Parietal lobe (tissue), 1 donor: Measurements from ENCODE around the gene MRM2. TPM values are rescaled to one million over a fixed set of nuclear protein-coding genes. Genes with fewer than 3 reads are reported as not detected.

Experiments used
- total RNA-seq: library from RNA; depleted of rRNA; stranded (reverse); fragments of >200 nt; gene quantifications from one replicate; pipeline ENCODE4 v1.2.3, GENCODE V29; 2014

The MRM2 gene
- 13.1 TPM for total RNA-seq

DNA sequence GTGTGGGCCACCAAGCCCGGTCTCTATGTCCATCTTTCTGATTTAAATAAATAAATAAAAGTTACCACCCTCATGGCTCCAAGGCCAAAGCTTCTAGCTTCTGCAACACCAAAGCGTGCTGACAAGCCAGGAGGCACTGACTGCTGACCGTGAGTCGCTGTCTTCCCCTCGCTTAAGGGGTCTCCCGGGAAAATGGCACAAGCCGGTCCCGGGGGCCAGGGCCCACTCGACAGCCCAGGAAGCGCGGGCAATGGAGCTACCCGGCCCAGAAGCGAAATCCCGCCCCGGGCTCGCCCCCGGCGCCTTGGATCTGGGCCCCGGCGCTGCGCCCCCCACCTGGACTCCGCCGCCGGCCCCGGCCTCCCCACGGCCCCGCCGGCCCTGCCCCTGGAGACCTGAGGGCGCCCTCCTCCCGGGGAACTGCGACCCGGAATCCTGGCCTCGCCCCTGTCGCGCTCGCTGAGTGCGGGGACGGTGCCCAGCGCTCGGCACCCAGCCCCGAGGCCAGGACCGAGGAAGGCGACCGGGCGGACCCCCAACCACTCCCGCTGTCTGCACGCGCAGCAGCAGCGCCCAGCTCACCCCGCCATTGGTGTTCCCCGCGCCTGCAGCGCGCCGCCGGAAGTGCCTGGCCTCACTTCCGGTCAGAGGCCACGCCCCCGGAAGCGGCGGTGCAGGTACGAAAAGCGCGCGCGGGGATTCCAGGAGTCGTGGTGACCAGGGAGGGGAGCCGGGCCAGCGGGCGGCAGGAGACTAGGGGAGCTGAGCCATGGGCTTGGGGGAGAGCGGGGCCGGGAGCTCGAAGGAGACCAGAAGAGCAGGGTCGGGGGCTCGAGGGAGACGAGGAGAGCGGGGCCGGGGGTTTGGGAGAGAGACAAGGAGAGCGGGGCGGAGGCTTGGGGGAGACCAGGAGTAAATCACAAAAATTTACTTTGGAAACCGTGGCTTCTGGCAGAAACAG is at the start of gene MRM2, which contains the start of gene NUDT1:
MRM2 (minus strand) TSS at position 626 of the 961 bp plus-strand sequence; CDS start at position 590, 36 bp downstream.
NUDT1 (plus strand) TSS at position 647 of the 961 bp plus-strand sequence. CDS start 2,349 bp downstream, outside the sequence.

DNA sequence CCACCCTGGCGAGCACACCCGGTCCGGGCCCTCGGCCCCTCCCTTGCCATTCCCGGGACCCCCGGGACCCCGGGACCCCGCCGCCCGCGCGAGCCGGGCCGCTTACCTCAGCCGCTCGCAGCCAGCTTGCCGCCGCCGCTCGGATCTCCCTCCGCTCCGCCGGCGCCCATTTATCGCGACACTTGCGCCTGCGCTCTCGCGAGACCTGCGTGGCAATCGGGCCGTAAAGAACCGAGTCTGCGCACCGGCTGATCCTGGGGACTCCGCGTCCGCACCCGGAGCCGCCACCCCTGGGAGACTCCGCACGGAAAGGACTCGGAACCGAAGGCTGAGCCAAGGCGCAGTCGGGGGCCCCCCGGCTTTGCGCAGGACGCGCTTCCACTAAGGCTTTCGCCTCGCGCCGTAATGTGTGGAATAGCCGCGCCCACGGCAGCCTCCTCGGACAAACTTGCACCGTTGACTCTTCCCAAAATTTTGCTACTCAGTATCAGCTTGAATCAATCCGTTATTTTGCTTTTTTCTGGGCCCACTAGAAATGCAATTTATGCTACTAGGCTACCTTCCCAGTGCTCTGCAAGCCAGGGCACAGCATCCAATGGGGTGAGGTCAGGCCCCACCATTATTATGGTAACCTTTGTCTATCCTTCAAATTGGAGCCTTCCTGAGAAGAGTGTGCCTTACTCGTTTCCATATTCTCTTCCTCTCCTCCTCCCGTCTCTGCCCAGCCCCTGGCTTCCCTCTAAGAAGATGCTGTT is 9.1 kb downstream of the MRM2 start, which contains the start of gene MAD1L1:
MAD1L1 (minus strand) TSS at position 180 of the 755 bp plus-strand sequence. CDS start 2,812 bp downstream, outside the sequence.

Other genes with a start within 250 kb of the MRM2 start
- gene MAD1L1, start 9.3 kb downstream of the MRM2 start, total RNA-seq, result 36.9 TPM
- 16.9 TPM for gene NUDT1, start within 50 bp of the MRM2 start, total RNA-seq
- 5.3 TPM for gene SNX8, start 72.2 kb upstream of the MRM2 start, total RNA-seq
- 70.4 TPM for gene EIF3B, start 112.6 kb upstream of the MRM2 start, total RNA-seq
- 5.6 TPM for gene CHST12, start 161.4 kb upstream of the MRM2 start, total RNA-seq
- not detected for gene GRIFIN, start 234.2 kb upstream of the MRM2 start, total RNA-seq